H1 (cell line): ENCODE results near the gene COMMD1. TPM values are rescaled to one million over a fixed set of nuclear protein-coding genes. Genes with fewer than 3 reads are reported as not detected.

Experiments used
- ATF3 ChIP-seq: IDR thresholded peaks from 2 replicates; pipeline ENCODE4 v1.6.1; 2011; ENCODE audit warnings: low read depth, mild to moderate bottlenecking, low read length; ENCODE audit not compliant: insufficient read depth
- GTF2F1 ChIP-seq: IDR thresholded peaks from 2 replicates; pipeline ENCODE4 v1.6.1; 2012; ENCODE audit warnings: low read depth, low read length, improper control_type of control experiment, borderline replicate concordance
- MAX ChIP-seq: IDR thresholded peaks from 2 replicates; pipeline ENCODE4 v1.6.1; 2012; ENCODE audit warnings: inconsistent platforms
- RNF2 ChIP-seq: fragments of 200-900, 300-1000 bp; sonication (generic); IDR thresholded peaks from 2 replicates; pipeline ENCODE4 v1.7.1; 2016; ENCODE audit warnings: borderline replicate concordance, low read depth, mild to moderate bottlenecking, antibody characterized with exemption, low read length; ENCODE audit not compliant: poor library complexity, severe bottlenecking; ENCODE audit errors: missing control alignments
- SIX5 ChIP-seq: IDR thresholded peaks from 2 replicates; pipeline ENCODE4 v1.6.1; 2011; ENCODE audit warnings: mild to moderate bottlenecking, low read depth, low read length
- polyA plus RNA-seq, 7 experiments: library from polyadenylated mRNA; depleted of rRNA in 3 of 7; stranded (reverse) in 5 of 7; unstranded in 2 of 7; fragments of >200 nt in 5 of 7; fragments of 200-250 nt in 2 of 7; gene quantifications; 1 replicate in 5 of 7; 2 replicates in 1 of 7; 4 replicates in 1 of 7; pipeline versions ENCODE4 v1.2.1 to v1.2.3, GENCODE V29; 2011 to 2013; ENCODE audit warnings: missing spikeins in 2 of 7, mixed read lengths in 2 of 7
- total RNA-seq: library from RNA; stranded (reverse); fragmentation: NEBNext Ultra II Directional; extraction: Animal tissue kit (Norgen Biotek cat#: 25700); gene quantifications from 2 replicates; pipeline ENCODE4 v1.2.1, GENCODE V29; 2021

COMMD1 gene
- total and polyA plus RNA-seq, 2 of the 8 experiments (the other 6 are each of a cell fraction or from before 2014, with no cell fraction given), result 23.5 to 28.3 TPM

GRCh38 chr2:61966087-61966727 is 60.7 kb downstream of the COMMD1 start (continued):
- no peak for TF ChIP-seq MAX
- TF ChIP-seq GTF2F1, result no peak
- no peak for TF ChIP-seq SIX5
- TF ChIP-seq RNF2, result no peak
- no peak for TF ChIP-seq ATF3
